ENCODE data around the gene RHOBTB1. TPM values are rescaled to one million over a fixed set of nuclear protein-coding genes. Genes with fewer than 3 reads are reported as not detected.
A peak's percentile ranks its signal among the peaks of the same experiment; 100 is the strongest.

Gene RHOBTB1, protein sequence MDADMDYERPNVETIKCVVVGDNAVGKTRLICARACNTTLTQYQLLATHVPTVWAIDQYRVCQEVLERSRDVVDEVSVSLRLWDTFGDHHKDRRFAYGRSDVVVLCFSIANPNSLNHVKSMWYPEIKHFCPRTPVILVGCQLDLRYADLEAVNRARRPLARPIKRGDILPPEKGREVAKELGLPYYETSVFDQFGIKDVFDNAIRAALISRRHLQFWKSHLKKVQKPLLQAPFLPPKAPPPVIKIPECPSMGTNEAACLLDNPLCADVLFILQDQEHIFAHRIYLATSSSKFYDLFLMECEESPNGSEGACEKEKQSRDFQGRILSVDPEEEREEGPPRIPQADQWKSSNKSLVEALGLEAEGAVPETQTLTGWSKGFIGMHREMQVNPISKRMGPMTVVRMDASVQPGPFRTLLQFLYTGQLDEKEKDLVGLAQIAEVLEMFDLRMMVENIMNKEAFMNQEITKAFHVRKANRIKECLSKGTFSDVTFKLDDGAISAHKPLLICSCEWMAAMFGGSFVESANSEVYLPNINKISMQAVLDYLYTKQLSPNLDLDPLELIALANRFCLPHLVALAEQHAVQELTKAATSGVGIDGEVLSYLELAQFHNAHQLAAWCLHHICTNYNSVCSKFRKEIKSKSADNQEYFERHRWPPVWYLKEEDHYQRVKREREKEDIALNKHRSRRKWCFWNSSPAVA
- total RNA-seq = 32.9 and 38.0 TPM in 2 replicates

DNA sequence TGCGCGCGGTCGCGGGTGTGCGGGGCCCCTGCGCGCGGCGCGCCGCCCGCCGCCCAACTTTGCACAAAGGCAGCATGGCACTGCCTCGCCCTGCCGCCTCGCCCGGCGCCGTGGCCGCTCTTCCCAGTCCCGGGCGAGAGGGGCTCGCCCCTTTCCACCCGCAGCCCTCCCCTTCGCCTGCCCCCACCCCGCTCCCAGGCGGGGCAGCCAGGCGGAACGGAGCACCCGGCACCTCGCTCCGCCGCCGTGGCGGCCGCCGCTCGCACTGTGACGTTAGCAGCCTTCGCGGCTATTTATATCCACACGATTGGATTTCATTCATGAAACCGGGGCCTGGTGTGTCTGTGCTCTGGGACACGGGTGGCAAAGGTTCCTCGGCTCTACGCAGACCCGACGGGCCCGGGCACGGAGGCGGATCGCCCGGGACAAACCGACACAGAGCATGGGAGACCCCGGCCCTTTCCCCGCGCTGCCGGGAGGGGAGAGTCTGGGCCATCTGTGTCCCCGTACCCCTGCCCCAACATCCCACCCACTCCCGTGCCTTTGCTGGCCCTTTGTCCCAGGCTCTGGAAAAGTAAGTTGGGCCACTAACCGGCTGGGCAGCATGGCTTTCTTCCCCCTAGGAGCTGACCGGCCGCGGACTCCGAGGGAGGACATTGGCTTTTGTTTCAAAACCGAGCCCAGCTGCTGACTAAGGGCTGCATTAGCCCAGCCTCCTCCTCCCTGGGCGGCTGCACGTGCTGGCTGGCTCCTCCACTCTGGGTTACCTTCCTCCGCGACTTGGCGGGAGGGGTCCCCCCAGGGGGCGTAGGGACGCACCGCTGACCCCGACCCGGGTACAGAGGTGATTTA is at the start of gene RHOBTB1:
Gene RHOBTB1 (minus strand): TSS at position 128 of the 852 bp plus-strand sequence. CDS start 32,643 bp downstream, outside the sequence.
- Histone ChIP-seq H2AFZ (ENCODE audit: low read length) (peak within 1 kb of the TSS; percentile 94), H3K27ac (ENCODE audit: low read depth, low read length) (peak within 1 kb of the TSS; percentile 96), H3K9me3 (ENCODE audit: low read depth, low read length) (no peaks in the 10 kb centered on the region), H3K36me3 (ENCODE audit: insufficient read depth, low read length) (no peaks in the 10 kb centered on the region), H3K4me2 (ENCODE audit: insufficient read depth, low read length) (peak within 1 kb of the TSS; percentile 86), H3K4me1 (ENCODE audit: insufficient read depth, low read length) (peaks cover 16% of the 10 kb centered on the region), H3K4me3 (ENCODE audit: insufficient read depth, low read length) (peak within 1 kb of the TSS; percentile 86), H4K20me1 (ENCODE audit: insufficient read depth, low read length) (no peaks in the 10 kb centered on the region), H3K27me3 (ENCODE audit: insufficient read depth, low read length) (no peaks in the 10 kb centered on the region), H3K79me2 (ENCODE audit: insufficient read depth, low read length) (peaks cover 21% of the 10 kb centered on the region)
- no peak for TF ChIP-seq CTCF (IDR thresholded peaks at IDR 0.05; ENCODE audit: extremely low read depth, low read depth, low read length)
- peak; percentile 93 for DNase-seq (ENCODE audit: insufficient read length, low spot score, missing footprints)

- no peak overlapping the region for H3K27ac ChIP-seq (ENCODE audit: low read depth, low read length)
These were observed 48.7 kb upstream of the RHOBTB1 start for GRCh38 chr10:60992636-60993035.

DNA sequence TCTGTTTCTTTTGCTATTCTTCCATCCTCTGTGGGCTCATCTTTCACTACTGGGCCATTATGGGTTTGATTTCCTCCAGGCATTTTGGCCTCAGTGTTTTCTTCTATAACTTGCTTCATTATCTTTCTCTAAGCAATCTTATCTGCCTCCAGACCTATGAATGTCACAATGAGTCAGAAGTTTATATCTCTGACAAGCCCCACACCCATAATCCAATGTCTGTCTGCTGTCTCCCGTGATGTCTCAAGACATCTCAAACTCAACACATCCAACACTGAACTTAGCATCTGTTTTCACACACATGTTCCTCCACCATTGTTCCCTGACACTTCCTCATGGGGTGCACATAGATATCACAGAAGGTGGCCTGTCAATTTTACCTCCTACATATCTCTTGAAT is 46.7 kb upstream of the RHOBTB1 start:
- Histone ChIP-seq H3K27me3 (ENCODE audit: insufficient read depth, low read length) (peaks cover 3% of the 10 kb centered on the region), H2AFZ (ENCODE audit: low read length) (no peak overlapping the region), H3K27ac (ENCODE audit: low read depth, low read length) (no peak overlapping the region), H3K9me3 (ENCODE audit: low read depth, low read length) (no peaks in the 10 kb centered on the region), H3K4me1 (ENCODE audit: insufficient read depth, low read length) (no peaks in the 10 kb centered on the region), H3K36me3 (ENCODE audit: insufficient read depth, low read length) (no peaks in the 10 kb centered on the region), H3K79me2 (ENCODE audit: insufficient read depth, low read length) (no peaks in the 10 kb centered on the region), H4K20me1 (ENCODE audit: insufficient read depth, low read length) (no peaks in the 10 kb centered on the region), H3K4me3 (ENCODE audit: insufficient read depth, low read length) (no peak overlapping the region), H3K4me2 (ENCODE audit: insufficient read depth, low read length) (no peak overlapping the region)
- no peak for DNase-seq (ENCODE audit: insufficient read length, low spot score, missing footprints)
- no peak for TF ChIP-seq CTCF (IDR thresholded peaks at IDR 0.05; ENCODE audit: extremely low read depth, low read depth, low read length)

More at GRCh38 chr10:60992636-60993035, 48.7 kb upstream of the RHOBTB1 start:
- DNase-seq (ENCODE audit: insufficient read length, low spot score, missing footprints) = no peak
- H3K9me3 ChIP-seq (ENCODE audit: low read depth, low read length) = no peaks in the 10 kb centered on the region
- TF ChIP-seq CTCF (IDR thresholded peaks at IDR 0.05; ENCODE audit: extremely low read depth, low read depth, low read length) = no peak
- H3K4me2 ChIP-seq (ENCODE audit: insufficient read depth, low read length) = no peak overlapping the region
- H2AFZ ChIP-seq (ENCODE audit: low read length) = no peak overlapping the region
- H4K20me1 ChIP-seq (ENCODE audit: insufficient read depth, low read length) = no peaks in the 10 kb centered on the region
- no peaks in the 10 kb centered on the region for H3K36me3 ChIP-seq (ENCODE audit: insufficient read depth, low read length)
- H3K4me3 ChIP-seq (ENCODE audit: insufficient read depth, low read length) = no peak overlapping the region
- no peaks in the 10 kb centered on the region for H3K79me2 ChIP-seq (ENCODE audit: insufficient read depth, low read length)
- H3K4me1 ChIP-seq (ENCODE audit: insufficient read depth, low read length) = no peaks in the 10 kb centered on the region
- H3K27me3 ChIP-seq (ENCODE audit: insufficient read depth, low read length) = peaks cover 3% of the 10 kb centered on the region
